ENCODE measurements around the gene IGF2R.

- TF ChIP-seq, protein P1, sequence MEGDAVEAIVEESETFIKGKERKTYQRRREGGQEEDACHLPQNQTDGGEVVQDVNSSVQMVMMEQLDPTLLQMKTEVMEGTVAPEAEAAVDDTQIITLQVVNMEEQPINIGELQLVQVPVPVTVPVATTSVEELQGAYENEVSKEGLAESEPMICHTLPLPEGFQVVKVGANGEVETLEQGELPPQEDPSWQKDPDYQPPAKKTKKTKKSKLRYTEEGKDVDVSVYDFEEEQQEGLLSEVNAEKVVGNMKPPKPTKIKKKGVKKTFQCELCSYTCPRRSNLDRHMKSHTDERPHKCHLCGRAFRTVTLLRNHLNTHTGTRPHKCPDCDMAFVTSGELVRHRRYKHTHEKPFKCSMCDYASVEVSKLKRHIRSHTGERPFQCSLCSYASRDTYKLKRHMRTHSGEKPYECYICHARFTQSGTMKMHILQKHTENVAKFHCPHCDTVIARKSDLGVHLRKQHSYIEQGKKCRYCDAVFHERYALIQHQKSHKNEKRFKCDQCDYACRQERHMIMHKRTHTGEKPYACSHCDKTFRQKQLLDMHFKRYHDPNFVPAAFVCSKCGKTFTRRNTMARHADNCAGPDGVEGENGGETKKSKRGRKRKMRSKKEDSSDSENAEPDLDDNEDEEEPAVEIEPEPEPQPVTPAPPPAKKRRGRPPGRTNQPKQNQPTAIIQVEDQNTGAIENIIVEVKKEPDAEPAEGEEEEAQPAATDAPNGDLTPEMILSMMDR (IDR thresholded peaks at IDR 0.05) = no peak
- no peak for TF ChIP-seq POLR2A (IDR thresholded peaks at IDR 0.05)
Measured at GRCh38 chr6:159995405-159995804, 26.5 kb downstream of the IGF2R start.

Data from lower leg skin (tissue), 3 donors.